Lower leg skin (tissue), 3 donors: Measurements from ENCODE around the gene OR2B2.

ENCODE experiments used
- POLR2A ChIP-seq, 2 donors: fragments of 450-650 bp; IDR thresholded peaks; one replicate each; pipeline ENCODE4 v1.6.1; 2016 to 2017; ENCODE audit warnings: antibody characterized with exemption in 2 of 2, mild to moderate bottlenecking in 1 of 2, moderate library complexity in 1 of 2
- TF ChIP-seq, protein P1 (sequence below), 3 donors: fragments of 450-650 bp; IDR thresholded peaks; one replicate each; pipeline ENCODE4 v1.5.1; 2016; ENCODE audit warnings: antibody characterized with exemption in 3 of 3, mild to moderate bottlenecking in 3 of 3, moderate library complexity in 2 of 3

DNA sequence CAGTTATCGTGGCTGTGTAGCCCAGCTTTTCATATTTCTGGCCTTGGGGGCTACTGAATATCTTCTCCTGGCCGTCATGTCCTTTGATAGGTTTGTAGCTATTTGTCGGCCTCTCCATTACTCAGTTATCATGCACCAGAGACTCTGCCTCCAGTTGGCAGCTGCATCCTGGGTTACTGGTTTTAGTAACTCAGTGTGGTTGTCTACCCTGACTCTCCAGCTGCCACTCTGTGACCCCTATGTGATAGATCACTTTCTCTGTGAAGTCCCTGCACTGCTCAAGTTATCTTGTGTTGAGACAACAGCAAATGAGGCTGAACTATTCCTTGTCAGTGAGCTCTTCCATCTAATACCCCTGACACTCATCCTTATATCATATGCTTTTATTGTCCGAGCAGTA lies 45.3 kb upstream of the OR2B2 start:
- TF ChIP-seq, protein P1, sequence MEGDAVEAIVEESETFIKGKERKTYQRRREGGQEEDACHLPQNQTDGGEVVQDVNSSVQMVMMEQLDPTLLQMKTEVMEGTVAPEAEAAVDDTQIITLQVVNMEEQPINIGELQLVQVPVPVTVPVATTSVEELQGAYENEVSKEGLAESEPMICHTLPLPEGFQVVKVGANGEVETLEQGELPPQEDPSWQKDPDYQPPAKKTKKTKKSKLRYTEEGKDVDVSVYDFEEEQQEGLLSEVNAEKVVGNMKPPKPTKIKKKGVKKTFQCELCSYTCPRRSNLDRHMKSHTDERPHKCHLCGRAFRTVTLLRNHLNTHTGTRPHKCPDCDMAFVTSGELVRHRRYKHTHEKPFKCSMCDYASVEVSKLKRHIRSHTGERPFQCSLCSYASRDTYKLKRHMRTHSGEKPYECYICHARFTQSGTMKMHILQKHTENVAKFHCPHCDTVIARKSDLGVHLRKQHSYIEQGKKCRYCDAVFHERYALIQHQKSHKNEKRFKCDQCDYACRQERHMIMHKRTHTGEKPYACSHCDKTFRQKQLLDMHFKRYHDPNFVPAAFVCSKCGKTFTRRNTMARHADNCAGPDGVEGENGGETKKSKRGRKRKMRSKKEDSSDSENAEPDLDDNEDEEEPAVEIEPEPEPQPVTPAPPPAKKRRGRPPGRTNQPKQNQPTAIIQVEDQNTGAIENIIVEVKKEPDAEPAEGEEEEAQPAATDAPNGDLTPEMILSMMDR (IDR thresholded peaks at IDR 0.05), result no peak
- no peak for TF ChIP-seq POLR2A (IDR thresholded peaks at IDR 0.05)
